Smooth muscle cell (in vitro differentiated cells): ENCODE measurements around the gene MUC15. TPM values are rescaled to one million over a fixed set of nuclear protein-coding genes. Genes with fewer than 3 reads are reported as not detected.

Experiments used
- DNase-seq: peaks from one replicate; lab custom pipeline; 2025; ENCODE audit not compliant: unreplicated experiment; lab: John Stamatoyannopoulos, UW
- H2AFZ ChIP-seq: fragments of 200-600 bp; sonication (generic); 2 replicates; pipeline ENCODE4 v1.6.0; 2016; ENCODE audit warnings: antibody characterized with exemption, low read depth, mild to moderate bottlenecking
- H3F3A ChIP-seq: fragments of 200-600 bp; sonication (generic); 2 replicates; pipeline ENCODE4 v1.6.0; 2017; ENCODE audit warnings: antibody characterized with exemption, low read depth
- H3K27ac ChIP-seq: fragments of 200-600 bp; sonication (generic); 2 replicates; pipeline ENCODE4 v1.5.1; 2016; ENCODE audit warnings: low read depth, mild to moderate bottlenecking
- H3K27me3 ChIP-seq: fragments of 200-600 bp; sonication (generic); 2 replicates; pipeline ENCODE4 v1.6.1; 2016; ENCODE audit warnings: low read depth, mild to moderate bottlenecking
- H3K36me3 ChIP-seq: fragments of 200-600 bp; sonication (generic); 2 replicates; pipeline ENCODE4 v1.5.1; 2016; ENCODE audit warnings: low read depth
- H3K4me1 ChIP-seq: fragments of 200-600 bp; sonication (generic); 2 replicates; pipeline ENCODE4 v1.5.1; 2016; ENCODE audit warnings: low read depth
- H3K4me2 ChIP-seq: fragments of 200-600 bp; sonication (generic); 2 replicates; pipeline ENCODE4 v1.6.0; 2016; ENCODE audit warnings: mild to moderate bottlenecking
- H3K4me3 ChIP-seq: fragments of 200-600 bp; sonication (generic); 2 replicates; pipeline ENCODE4 v1.5.1; 2016; ENCODE audit warnings: mild to moderate bottlenecking
- H3K79me2 ChIP-seq: fragments of 200-600 bp; sonication (generic); 2 replicates; pipeline ENCODE4 v1.6.0; 2016; ENCODE audit warnings: low read depth, mild to moderate bottlenecking
- H3K9ac ChIP-seq: fragments of 200-600 bp; sonication (generic); 2 replicates; pipeline ENCODE4 v1.6.0; 2016; ENCODE audit warnings: low read depth
- H3K9me3 ChIP-seq: fragments of 200-600 bp; sonication (generic); replicated peaks from 2 replicates; pipeline ENCODE4 v1.5.1; 2016; ENCODE audit warnings: low read depth
- H4K20me1 ChIP-seq: fragments of 200-600 bp; sonication (generic); 2 replicates; pipeline ENCODE4 v1.6.0; 2016; ENCODE audit warnings: low read depth
- WGBS: methylation state at CpG from one replicate; pipeline ENCODE4 v1.1.7; 2016; ENCODE audit warnings: low lambda C conversion rate; 5-methylcytosine and 5-hydroxymethylcytosine counted together
- polyA plus RNA-seq: library from polyadenylated mRNA; unstranded; fragments of >200 nt; fragmentation: Nextera tagmentation; extraction: Ambion mirVana; gene quantifications from 2 replicates; pipeline ENCODE4 v1.2.1, GENCODE V29; 2016
- total RNA-seq: library from RNA; depleted of rRNA; stranded (reverse); fragments of >200 nt; gene quantifications from 2 replicates; pipeline ENCODE4 v1.2.3, GENCODE V29; 2014
- TF ChIP-seq, protein P1 (sequence below): fragments of 200-600 bp; sonication (generic); IDR thresholded peaks from 2 replicates; pipeline ENCODE4 v1.5.1; 2017; ENCODE audit warnings: borderline replicate concordance, mild to moderate bottlenecking, antibody characterized with exemption; ENCODE audit not compliant: insufficient read depth, poor library complexity, severe bottlenecking

MUC15 gene
- total and polyA plus RNA-seq, 2 experiments from 2014 or later, result 0.26 to 3.2 TPM

DNA sequence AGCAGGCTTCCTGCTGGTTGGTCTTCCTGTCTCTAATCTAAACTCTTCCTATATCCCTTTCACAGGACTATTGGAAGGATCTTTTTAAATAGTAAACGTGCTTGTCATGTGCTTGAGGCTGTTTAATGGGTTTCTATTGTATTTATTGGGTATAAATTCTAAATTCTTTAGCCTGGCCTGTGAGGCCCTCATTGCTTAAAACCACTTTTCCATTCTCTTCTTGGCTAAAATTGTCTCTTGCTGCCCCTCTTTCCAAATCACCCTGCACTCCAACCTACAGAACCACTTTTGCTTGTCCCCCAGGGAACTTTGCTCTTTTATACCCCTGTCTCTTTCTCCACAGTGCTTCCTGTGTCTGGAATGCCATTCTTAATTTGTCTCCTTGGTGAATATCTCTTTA lies 46.4 kb upstream of the MUC15 start:
- Histone ChIP-seq H3F3A (no peaks in the 10 kb centered on the region), H3K27me3 (no peaks in the 10 kb centered on the region), H3K9ac (no peak overlapping the region), H3K9me3 (no peaks in the 10 kb centered on the region), H2AFZ (no peak overlapping the region), H4K20me1 (no peaks in the 10 kb centered on the region), H3K4me3 (no peak overlapping the region), H3K36me3 (no peaks in the 10 kb centered on the region), H3K27ac (no peak overlapping the region), H3K4me2 (no peak overlapping the region), H3K79me2 (no peaks in the 10 kb centered on the region), H3K4me1 (no peaks in the 10 kb centered on the region)
- 20% methylated on average over 1 of the region's 1 CpG for WGBS
- no peak for DNase-seq
- TF ChIP-seq, protein P1, sequence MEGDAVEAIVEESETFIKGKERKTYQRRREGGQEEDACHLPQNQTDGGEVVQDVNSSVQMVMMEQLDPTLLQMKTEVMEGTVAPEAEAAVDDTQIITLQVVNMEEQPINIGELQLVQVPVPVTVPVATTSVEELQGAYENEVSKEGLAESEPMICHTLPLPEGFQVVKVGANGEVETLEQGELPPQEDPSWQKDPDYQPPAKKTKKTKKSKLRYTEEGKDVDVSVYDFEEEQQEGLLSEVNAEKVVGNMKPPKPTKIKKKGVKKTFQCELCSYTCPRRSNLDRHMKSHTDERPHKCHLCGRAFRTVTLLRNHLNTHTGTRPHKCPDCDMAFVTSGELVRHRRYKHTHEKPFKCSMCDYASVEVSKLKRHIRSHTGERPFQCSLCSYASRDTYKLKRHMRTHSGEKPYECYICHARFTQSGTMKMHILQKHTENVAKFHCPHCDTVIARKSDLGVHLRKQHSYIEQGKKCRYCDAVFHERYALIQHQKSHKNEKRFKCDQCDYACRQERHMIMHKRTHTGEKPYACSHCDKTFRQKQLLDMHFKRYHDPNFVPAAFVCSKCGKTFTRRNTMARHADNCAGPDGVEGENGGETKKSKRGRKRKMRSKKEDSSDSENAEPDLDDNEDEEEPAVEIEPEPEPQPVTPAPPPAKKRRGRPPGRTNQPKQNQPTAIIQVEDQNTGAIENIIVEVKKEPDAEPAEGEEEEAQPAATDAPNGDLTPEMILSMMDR, result no peak

DNA sequence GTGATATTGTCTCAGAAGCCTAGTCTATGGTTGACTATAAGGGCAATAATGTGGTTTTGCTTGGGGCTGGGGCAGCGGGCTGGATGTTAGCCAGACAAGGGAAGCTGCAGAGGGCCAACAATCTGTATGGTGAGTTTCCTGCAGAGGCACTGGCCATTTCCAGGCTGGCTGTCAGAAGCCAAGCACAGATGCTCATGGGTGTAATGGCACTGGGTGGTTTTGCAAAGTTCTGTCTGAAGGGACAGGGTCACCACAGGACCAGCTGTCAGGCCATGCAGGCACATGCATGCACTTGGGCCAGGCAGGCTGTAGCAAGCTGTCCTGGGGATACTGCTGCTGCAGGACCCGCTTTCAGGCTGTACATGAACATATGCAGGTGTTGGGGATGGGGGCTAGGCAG lies 41.7 kb upstream of the MUC15 start:
- no peaks in the 10 kb centered on the region for H3K79me2 ChIP-seq
- H3K4me3 ChIP-seq, result no peak overlapping the region
- no peaks in the 10 kb centered on the region for H3K9me3 ChIP-seq
- H3K36me3 ChIP-seq, result no peaks in the 10 kb centered on the region
- 88% methylated on average over 2 of the region's 2 CpGs for WGBS
- no peak overlapping the region for H3K27ac ChIP-seq
- no peaks in the 10 kb centered on the region for H3F3A ChIP-seq
- TF ChIP-seq, protein P1, result no peak
- H3K27me3 ChIP-seq, result no peaks in the 10 kb centered on the region
- no peaks in the 10 kb centered on the region for H3K4me1 ChIP-seq
- H4K20me1 ChIP-seq, result no peaks in the 10 kb centered on the region
- no peak overlapping the region for H3K4me2 ChIP-seq
- H2AFZ ChIP-seq, result no peak overlapping the region
- DNase-seq, result no peak
- H3K9ac ChIP-seq, result no peak overlapping the region

DNA sequence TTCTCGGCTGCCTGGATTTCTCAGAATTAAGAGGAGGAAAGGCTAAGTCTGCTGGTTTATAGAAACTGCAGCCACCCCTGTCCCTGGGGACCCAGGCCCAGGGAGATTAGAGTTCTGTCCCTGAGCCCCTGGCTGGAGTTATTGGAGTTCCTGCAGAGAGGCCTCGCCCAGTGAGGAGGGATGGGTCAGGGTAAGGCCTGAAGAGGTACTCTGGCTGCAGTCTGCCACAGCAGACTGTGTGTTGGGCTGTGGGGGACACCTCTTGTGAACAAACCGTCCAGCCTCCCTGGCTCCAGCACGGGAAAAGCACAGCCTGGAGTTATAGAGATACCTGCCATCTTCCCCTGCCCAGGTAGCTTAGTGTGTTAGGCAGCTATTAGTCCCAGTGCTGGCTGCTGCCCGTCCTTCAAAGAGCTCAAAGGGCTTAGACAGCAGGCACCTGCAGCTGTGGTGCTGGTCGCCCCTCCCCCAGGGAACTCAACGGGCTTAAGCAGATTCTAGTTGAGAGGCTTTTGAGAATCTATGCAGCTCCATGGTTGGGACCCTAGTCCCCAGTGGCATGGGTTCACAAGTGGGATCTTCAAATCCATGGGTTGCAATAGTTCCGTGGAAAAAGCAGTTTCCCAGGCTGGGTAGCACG lies 36.6 kb upstream of the MUC15 start:
- Histone ChIP-seq H3K9ac (no peak overlapping the region), H4K20me1 (no peaks in the 10 kb centered on the region), H3K27me3 (no peaks in the 10 kb centered on the region), H3K9me3 (no peaks in the 10 kb centered on the region), H3K79me2 (no peaks in the 10 kb centered on the region), H3F3A (no peaks in the 10 kb centered on the region), H3K4me3 (no peak overlapping the region), H3K27ac (no peak overlapping the region), H3K4me1 (no peaks in the 10 kb centered on the region), H2AFZ (no peak overlapping the region), H3K4me2 (no peak overlapping the region), H3K36me3 (no peaks in the 10 kb centered on the region)
- WGBS, result 87% methylated on average over 9 of the region's 9 CpGs
- DNase-seq, result no peak
- TF ChIP-seq, protein P1, result no peak
